ENCODE results near the gene AKT3. TPM values are rescaled to one million over a fixed set of nuclear protein-coding genes. Genes with fewer than 3 reads are reported as not detected.

Gene AKT3
- total RNA-seq, 4 donors from 2014 or later, result 42.2 to 66.5 (median 60.0) TPM

GRCh38 chr1:243440406-243440805 is 409.6 kb downstream of the AKT3 start:
- TF ChIP-seq CTCF (IDR thresholded peaks at IDR 0.05; ENCODE audit: low read depth), result no peak

- TF ChIP-seq CTCF (IDR thresholded peaks at IDR 0.05; ENCODE audit: low read depth), result no peak
Observed at GRCh38 chr1:243438815-243439214, 411.2 kb downstream of the AKT3 start.

Other genes starting within 250 kb of the AKT3 start
- 10 to 100 TPM in 2 of 4 donors, 1 to 10 TPM in 2; 8.3 to 17.7 (median 9.8) TPM for gene ZBTB18, start 201.0 kb upstream of the AKT3 start, total RNA-seq